Measurements from ENCODE around the gene ITGB8.

Gene ITGB8

DNA sequence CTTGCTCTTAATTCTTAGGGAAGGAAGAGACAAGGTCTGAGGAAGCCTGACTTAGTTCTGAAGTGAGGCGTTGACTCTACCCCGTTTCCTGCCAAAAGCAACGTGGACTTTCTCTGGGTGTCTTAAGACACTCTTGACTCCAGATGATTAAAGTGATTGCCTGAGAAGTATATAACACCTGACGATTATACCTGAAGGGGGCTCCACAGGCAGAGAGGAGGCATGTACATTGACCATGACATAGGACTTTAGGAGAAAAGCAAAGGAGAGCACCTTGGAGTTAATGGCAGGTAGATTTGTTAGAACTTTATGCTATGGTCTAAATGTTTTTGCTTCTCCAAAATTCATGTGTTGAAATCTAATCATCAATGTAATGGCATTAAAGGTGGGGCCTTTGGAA is 15.9 kb downstream of the ITGB8 start:
- H3K4me3 ChIP-seq (ENCODE audit: low read depth, low read length), result no peak overlapping the region
- no peak for TF ChIP-seq CTCF (IDR thresholded peaks at IDR 0.05; ENCODE audit: control insufficient read depth, extremely low read depth, insufficient read depth)
- no peak for DNase-seq (ENCODE audit: low read depth)

- no peak for DNase-seq (ENCODE audit: low read depth)
- no peak overlapping the region for H3K4me3 ChIP-seq (ENCODE audit: low read depth, low read length)
- TF ChIP-seq CTCF (IDR thresholded peaks at IDR 0.05; ENCODE audit: control insufficient read depth, extremely low read depth, insufficient read depth), result no peak
Observed at GRCh38 chr7:20347680-20348079, 17.0 kb downstream of the ITGB8 start.

DNA sequence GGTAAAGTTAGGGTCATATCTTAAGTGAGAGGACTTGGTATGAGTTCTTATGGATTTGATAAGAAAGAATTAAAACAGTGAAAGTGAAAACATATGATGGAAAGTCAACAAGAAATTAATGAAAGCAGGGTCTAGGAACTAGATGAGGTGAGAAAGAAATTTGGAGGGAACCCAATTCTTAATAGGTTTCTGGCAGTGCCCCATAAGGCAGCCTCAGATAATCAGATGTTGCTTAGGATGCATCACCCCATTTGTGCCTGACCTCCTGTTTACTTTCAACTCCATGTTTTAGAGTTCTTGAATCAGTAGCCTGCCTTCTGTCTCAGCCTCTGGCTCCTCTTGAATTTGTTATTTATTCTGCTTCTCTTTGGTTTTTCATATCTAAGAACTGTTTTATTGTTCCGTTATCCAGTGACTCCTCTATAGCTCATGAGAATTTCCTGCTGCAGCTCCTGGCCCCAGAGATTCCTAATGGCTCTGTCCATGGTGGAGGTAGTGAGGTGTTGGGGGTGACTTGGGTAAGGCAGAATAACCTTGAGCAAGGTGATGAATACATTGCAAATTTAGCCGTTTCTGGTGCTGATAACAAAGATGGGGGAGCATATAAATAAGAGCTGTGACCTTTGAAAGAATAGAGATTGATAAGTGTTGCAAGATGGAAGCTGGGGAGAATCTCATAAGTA is 17.6 kb downstream of the ITGB8 start:
- no peak for TF ChIP-seq CTCF (IDR thresholded peaks at IDR 0.05; ENCODE audit: control insufficient read depth, extremely low read depth, insufficient read depth)

DNA sequence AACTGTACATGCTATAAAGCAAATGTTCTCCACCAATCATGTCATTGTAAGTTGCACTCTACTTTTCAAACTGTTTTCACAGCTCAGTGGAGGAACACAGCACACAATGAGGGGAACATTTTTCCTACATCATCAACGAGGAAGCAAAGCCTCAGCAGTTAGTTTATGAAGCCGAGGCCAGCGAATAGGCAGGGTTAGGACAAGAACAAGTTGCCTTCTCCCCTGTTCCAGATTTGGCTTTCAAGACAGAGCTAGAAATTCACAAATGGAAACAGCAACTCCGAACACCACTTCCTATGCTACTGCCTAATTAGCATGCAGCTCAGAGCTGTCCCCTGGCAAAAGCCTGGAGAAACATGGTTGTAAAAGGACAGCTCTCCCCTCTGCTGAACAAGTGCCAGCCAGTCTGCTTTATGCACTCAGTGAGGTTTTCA is 19.8 kb downstream of the ITGB8 start:
- no peak for DNase-seq (ENCODE audit: low read depth)
- H3K4me3 ChIP-seq (ENCODE audit: low read depth, low read length), result no peak overlapping the region
- no peak for TF ChIP-seq CTCF (IDR thresholded peaks at IDR 0.05; ENCODE audit: control insufficient read depth, extremely low read depth, insufficient read depth)

More for the DNA sequence above, 17.6 kb downstream of the ITGB8 start:
- no peak overlapping the region for H3K4me3 ChIP-seq (ENCODE audit: low read depth, low read length)
- DNase-seq (ENCODE audit: low read depth), result no peak

GRCh38 chr7:20350996-20351692 is 20.4 kb downstream of the ITGB8 start:
- DNase-seq (ENCODE audit: low read depth), result no peak
- no peak for TF ChIP-seq CTCF (IDR thresholded peaks at IDR 0.05; ENCODE audit: control insufficient read depth, extremely low read depth, insufficient read depth)
- no peak overlapping the region for H3K4me3 ChIP-seq (ENCODE audit: low read depth, low read length)

- no peak overlapping the region for H3K4me3 ChIP-seq (ENCODE audit: low read depth, low read length)
- TF ChIP-seq CTCF (IDR thresholded peaks at IDR 0.05; ENCODE audit: control insufficient read depth, extremely low read depth, insufficient read depth), result no peak
- peak; percentile 69 for DNase-seq (ENCODE audit: low read depth)
Observed at GRCh38 chr7:20351901-20352300, 21.2 kb downstream of the ITGB8 start.
